Left lung (tissue), 10 donors: ENCODE results near the gene ALDH1A1. TPM values are rescaled to one million over a fixed set of nuclear protein-coding genes. Genes with fewer than 3 reads are reported as not detected.

Source experiments
- ATAC-seq: fragments of 200-7000 bp; cut with Tn5 transposase; one replicate; pipeline ENCODE4 v1.9.1; 2020; ENCODE audit warnings: moderate library complexity
- DNase-seq, 4 donors: peaks; one replicate each; pipeline ENCODE4 v3.0.0-alpha.2; 2013 to 2020
- H3K27ac ChIP-seq, 2 donors: fragments of 200-600 bp; sonication (generic) in 1 of 2; one replicate each; pipeline versions ENCODE4 v1.5.0 to v1.8.0; 2020 to 2021
- H3K27me3 ChIP-seq, 2 donors: fragments of 200-600 bp; sonication (generic) in 1 of 2; one replicate each; pipeline versions ENCODE4 v1.5.0 to v1.8.0; 2020 to 2021
- H3K36me3 ChIP-seq, 2 donors: fragments of 200-600 bp; sonication (generic) in 1 of 2; one replicate each; pipeline versions ENCODE4 v1.5.0 to v1.8.0; 2020 to 2021
- H3K4me1 ChIP-seq, 2 donors: fragments of 200-600 bp; one replicate each; pipeline ENCODE4 v1.8.0; 2021
- H3K4me3 ChIP-seq, 2 donors: fragments of 200-600 bp; sonication (generic) in 1 of 2; one replicate each; pipeline versions ENCODE4 v1.5.0 to v1.8.0; 2020 to 2021; ENCODE audit warnings: mild to moderate bottlenecking in 1 of 2
- H3K9me3 ChIP-seq, 2 donors: fragments of 200-600 bp; sonication (generic) in 1 of 2; one replicate each; pipeline versions ENCODE4 v1.5.0 to v1.8.0; 2020 to 2021
- CTCF ChIP-seq, 2 donors: fragments of 200-600 bp; sonication (generic) in 1 of 2; IDR thresholded peaks; one replicate each; pipeline versions ENCODE4 v1.5.0 to v1.8.0; 2021; ENCODE audit warnings: antibody characterized with exemption in 2 of 2
- intact Hi-C, 2 donors: fragments of 100-400 bp; cut with DNase I; formaldehyde crosslinking; loops; one replicate each; pipeline versions ENCODE4 v1.11.2 to v1.14.2; 2022
- polyA plus RNA-seq, 6 donors: library from polyadenylated mRNA; unstranded; fragments of 120-200 nt; gene quantifications; one replicate each; pipeline ENCODE4 v1.2.1, GENCODE V29; 2013; ENCODE audit not compliant: insufficient read length in 6 of 6
- total RNA-seq, 2 donors: library from RNA; stranded (reverse); fragmentation: NEBNext Ultra II Directional; extraction: Animal tissue kit (Norgen Biotek cat#: 25700); gene quantifications; one replicate each; pipeline ENCODE4 v1.2.1, GENCODE V29; 2021
- donor health status: DM: no; HTN: yes; CAD: no.
- donor health status: DM: no; HTN: no; CAD: no.

The ALDH1A1 gene
- total and polyA plus RNA-seq, 8 donors: 23.2 to 126 (median 46.6) TPM

GRCh38 chr9:72898784-72899733, 53.8 kb downstream of the ALDH1A1 start:
- Histone ChIP-seq H3K4me1 (no peaks in the 10 kb centered on the region), H3K36me3 (no peaks in the 10 kb centered on the region), H3K4me3 (no peak overlapping the region), H3K27me3 (no peaks in the 10 kb centered on the region), H3K9me3 (no peaks in the 10 kb centered on the region), H3K27ac (no peak overlapping the region)
- intact Hi-C loops: no loop called here
- DNase-seq (no peak), ATAC-seq (no peak)
- no peak for TF ChIP-seq CTCF (IDR thresholded peaks at IDR 0.05)

GRCh38 chr9:72898360-72898759, 54.5 kb downstream of the ALDH1A1 start:
- no peaks in the 10 kb centered on the region for H3K36me3 ChIP-seq
- ATAC-seq (no peak), DNase-seq (no peak)
- H3K27me3 ChIP-seq: no peaks in the 10 kb centered on the region
- H3K9me3 ChIP-seq: no peaks in the 10 kb centered on the region
- no peak for TF ChIP-seq CTCF (IDR thresholded peaks at IDR 0.05)
- H3K4me1 ChIP-seq: no peaks in the 10 kb centered on the region
- no peak overlapping the region for H3K4me3 ChIP-seq
- intact Hi-C loops: no loop called here
- no peak overlapping the region for H3K27ac ChIP-seq

- no peak overlapping the region for H3K4me3 ChIP-seq
- intact Hi-C loops: no loop called here
- DNase-seq (no peak), ATAC-seq (no peak)
- TF ChIP-seq CTCF (IDR thresholded peaks at IDR 0.05): no peak
- no peaks in the 10 kb centered on the region for H3K27me3 ChIP-seq
- no peak overlapping the region for H3K27ac ChIP-seq
- H3K4me1 ChIP-seq: no peaks in the 10 kb centered on the region
- H3K9me3 ChIP-seq: no peaks in the 10 kb centered on the region
- H3K36me3 ChIP-seq: no peaks in the 10 kb centered on the region
These were observed 55.7 kb downstream of the ALDH1A1 start for GRCh38 chr9:72897069-72897649.

GRCh38 chr9:72896439-72896838, 56.4 kb downstream of the ALDH1A1 start:
- ATAC-seq: no peak
- no peaks in the 10 kb centered on the region for H3K27me3 ChIP-seq
- H3K9me3 ChIP-seq: no peaks in the 10 kb centered on the region
- no peak overlapping the region for H3K27ac ChIP-seq
- TF ChIP-seq CTCF (IDR thresholded peaks at IDR 0.05): no peak
- H3K4me3 ChIP-seq: no peak overlapping the region
- no peaks in the 10 kb centered on the region for H3K4me1 ChIP-seq
- DNase-seq: no peak
- H3K36me3 ChIP-seq: no peaks in the 10 kb centered on the region
- intact Hi-C loops: no loop called here

GRCh38 chr9:72895122-72895521, 57.7 kb downstream of the ALDH1A1 start:
- no peaks in the 10 kb centered on the region for H3K36me3 ChIP-seq
- ATAC-seq: no peak
- no peak overlapping the region for H3K4me3 ChIP-seq
- no peak overlapping the region for H3K27ac ChIP-seq
- intact Hi-C loops: no loop called here
- no peak for TF ChIP-seq CTCF (IDR thresholded peaks at IDR 0.05)
- H3K27me3 ChIP-seq: no peaks in the 10 kb centered on the region
- H3K9me3 ChIP-seq: no peaks in the 10 kb centered on the region
- H3K4me1 ChIP-seq: no peaks in the 10 kb centered on the region
- DNase-seq: no peak
